T-helper 9 cell (primary cell): ENCODE results near the gene SERPINE2.

ENCODE experiments used
- DNase-seq: peaks from one replicate; pipeline ENCODE4 v3.0.0-alpha.2; 2020

The SERPINE2 gene

GRCh38 chr2:224042191-224042696 is 3.2 kb upstream of the SERPINE2 start:
- DNase-seq: no peak

- DNase-seq: no peak
These were observed 2.5 kb upstream of the SERPINE2 start for GRCh38 chr2:224041554-224041953.

GRCh38 chr2:224040753-224041152 is 1.7 kb upstream of the SERPINE2 start:
- DNase-seq: no peak

GRCh38 chr2:224039770-224040440 is 819 bp upstream of the SERPINE2 start:
- DNase-seq: no peak

- DNase-seq: no peak
These were observed 331 bp downstream of the SERPINE2 start for GRCh38 chr2:224038830-224039079.

GRCh38 chr2:224038049-224038829 is 847 bp downstream of the SERPINE2 start:
- DNase-seq: no peak

- DNase-seq: no peak
These were observed 2.2 kb downstream of the SERPINE2 start for GRCh38 chr2:224036731-224037361.

- DNase-seq: no peak
These were observed 5.1 kb downstream of the SERPINE2 start for GRCh38 chr2:224034017-224034416.

- no peak for DNase-seq
These were observed 5.5 kb downstream of the SERPINE2 start for GRCh38 chr2:224033601-224034000.

GRCh38 chr2:224032283-224032682 is 6.8 kb downstream of the SERPINE2 start:
- DNase-seq: no peak

- DNase-seq: no peak
These were observed 7.6 kb downstream of the SERPINE2 start for GRCh38 chr2:224031358-224031970.

- DNase-seq: no peak
These were observed 8.3 kb downstream of the SERPINE2 start for GRCh38 chr2:224030786-224031185.

- DNase-seq: no peak
These were observed 9.2 kb downstream of the SERPINE2 start for GRCh38 chr2:224029876-224030275.

GRCh38 chr2:224027931-224028330 is 11.2 kb downstream of the SERPINE2 start:
- no peak for DNase-seq

GRCh38 chr2:224027070-224027469 is 12.0 kb downstream of the SERPINE2 start:
- no peak for DNase-seq

- DNase-seq: no peak
These were observed 13.2 kb downstream of the SERPINE2 start for GRCh38 chr2:224025874-224026273.

- no peak for DNase-seq
These were observed 14.8 kb downstream of the SERPINE2 start for GRCh38 chr2:224024270-224024669.

GRCh38 chr2:224023188-224023587 is 15.9 kb downstream of the SERPINE2 start:
- no peak for DNase-seq

- DNase-seq: no peak
These were observed 16.6 kb downstream of the SERPINE2 start for GRCh38 chr2:224022486-224022885.

- DNase-seq: no peak
These were observed 18.6 kb downstream of the SERPINE2 start for GRCh38 chr2:224020523-224020922.

- DNase-seq: no peak
These were observed 21.1 kb downstream of the SERPINE2 start for GRCh38 chr2:224017957-224018356.

GRCh38 chr2:224016963-224017362 is 22.1 kb downstream of the SERPINE2 start:
- no peak for DNase-seq

- no peak for DNase-seq
These were observed 24.8 kb downstream of the SERPINE2 start for GRCh38 chr2:224014336-224014735.

- no peak for DNase-seq
These were observed 27.2 kb downstream of the SERPINE2 start for GRCh38 chr2:224011837-224012236.
